MCF 10A (cell line): Measurements from ENCODE around the gene BSCL2. TPM values are rescaled to one million over a fixed set of nuclear protein-coding genes. Genes with fewer than 3 reads are reported as not detected.

ENCODE experiments used
- BruUV-seq: library from RNA; stranded (reverse); fragments of 400-500 nt; replicated peaks from 2 replicates; lab custom pipeline; 2021; lab: Mats Ljungman, UMichigan
- CTCF ChIA-PET: fragments of 300-600 bp; sonication (Branson Sonifier 250); formaldehyde crosslinking; extraction: SDS; loops from one replicate; lab custom pipeline; 2021; ENCODE audit warnings: antibody characterized with exemption, inconsistent platforms; lab: Yijun Ruan, JAX
- POLR2A ChIA-PET: fragments of 300-600, 350-650 bp; sonication (Branson Sonifier 250); formaldehyde crosslinking; extraction: SDS; loops from one replicate; lab custom pipeline; 2020; ENCODE audit warnings: antibody characterized with exemption, inconsistent platforms; lab: Yijun Ruan, JAX
- DNase-seq: peaks from one replicate; pipeline ENCODE4 v3.0.0-alpha.2; 2018; ENCODE audit not compliant: unreplicated experiment
- H3K27ac Mint-ChIP-seq: one replicate; pipeline ENCODE4 v1.8.0; 2022; ENCODE audit warnings: mild to moderate bottlenecking, low read depth, mixed read lengths; ENCODE audit not compliant: unreplicated experiment
- H3K27me3 Mint-ChIP-seq: one replicate; pipeline ENCODE4 v1.8.0; 2022; ENCODE audit warnings: mixed read lengths; ENCODE audit not compliant: insufficient read depth, unreplicated experiment
- H3K36me3 Mint-ChIP-seq: one replicate; pipeline ENCODE4 v1.8.0; 2022; ENCODE audit warnings: mild to moderate bottlenecking, moderate library complexity, mixed read lengths; ENCODE audit not compliant: insufficient read depth, unreplicated experiment
- H3K4me1 Mint-ChIP-seq: one replicate; pipeline ENCODE4 v1.8.0; 2022; ENCODE audit warnings: mixed read lengths; ENCODE audit not compliant: insufficient read depth, unreplicated experiment
- H3K4me3 Mint-ChIP-seq: one replicate; pipeline ENCODE4 v1.8.0; 2022; ENCODE audit warnings: mild to moderate bottlenecking, moderate library complexity, mixed read lengths; ENCODE audit not compliant: unreplicated experiment
- H3K9me3 Mint-ChIP-seq: one replicate; pipeline ENCODE4 v1.8.0; 2022; ENCODE audit warnings: mixed read lengths; ENCODE audit not compliant: unreplicated experiment
- CTCF ChIP-seq: fragments of 200-600 bp; IDR thresholded peaks from one replicate; pipeline ENCODE4 v1.8.0; 2022; ENCODE audit warnings: antibody characterized with exemption, mild to moderate bottlenecking; ENCODE audit not compliant: unreplicated experiment
- intact Hi-C: fragments of 100-400 bp; cut with micrococcal nuclease; formaldehyde crosslinking; loops from 2 replicates; pipeline ENCODE4 v1.14.1; 2022
- total RNA-seq: library from RNA; stranded (reverse); gene quantifications from 2 replicates; pipeline ENCODE4 v1.2.3, GENCODE V29; 2022

Gene BSCL2
- total RNA-seq, 1 experiment from 2014 or later: 33.1 TPM

GRCh38 chr11:62715150-62716130 lies 8.2 kb upstream of the BSCL2 start:
- CTCF ChIA-PET: interaction anchor here (0.6 to 1.7 kb wide), 6 partner anchors 15 to 72 kb away, joined by 3 to 5 read pairs (median 4); partner anchors contain the start of gene TMEM179B

GRCh38 chr11:62713343-62713742 lies 6.1 kb upstream of the BSCL2 start:
- intact Hi-C loops: no loop called here
- ChIA-PET POLR2A (interaction anchor here (0.9 to 15.7 kb wide), 2 partner anchors 13 to 40 kb away, joined by 3 to 197 read pairs; partner anchors contain the start of genes HNRNPUL2 and TTC9C), CTCF (interaction anchor here (0.7 to 0.8 kb wide), 3 partner anchors 24 to 180 kb away, joined by 3 to 4 read pairs (median 3); partner anchors contain the start of gene LRRN4CL)
- no peaks in the 10 kb centered on the region for H3K27me3 Mint-ChIP-seq
- no peak overlapping the region for H3K27ac Mint-ChIP-seq
- H3K9me3 Mint-ChIP-seq: no peaks in the 10 kb centered on the region
- no peak for DNase-seq
- H3K4me3 Mint-ChIP-seq: no peak overlapping the region
- TF ChIP-seq CTCF: no peak
- no TSS peak for BruUV-seq
- H3K4me1 Mint-ChIP-seq: peaks cover 21% of the 10 kb centered on the region
- H3K36me3 Mint-ChIP-seq: peaks cover 72% of the 10 kb centered on the region

More at GRCh38 chr11:62715150-62716130, 8.2 kb upstream of the BSCL2 start:
- no TSS peak for BruUV-seq
- no peak overlapping the region for H3K27ac Mint-ChIP-seq
- H3K4me1 Mint-ChIP-seq: peaks cover 15% of the 10 kb centered on the region
- no peak overlapping the region for H3K4me3 Mint-ChIP-seq
- no peaks in the 10 kb centered on the region for H3K27me3 Mint-ChIP-seq
- no peak for TF ChIP-seq CTCF
- intact Hi-C loops: no loop called here
- POLR2A ChIA-PET: interaction anchor here (1.7 to 15.7 kb wide), 2 partner anchors 10 to 11 kb away, joined by 5 to 197 read pairs; partner anchors contain the start of genes HNRNPUL2 and TTC9C
- H3K9me3 Mint-ChIP-seq: no peaks in the 10 kb centered on the region
- DNase-seq: no peak
- peaks cover 78% of the 10 kb centered on the region for H3K36me3 Mint-ChIP-seq

GRCh38 chr11:62712861-62713260 lies 5.6 kb upstream of the BSCL2 start:
- no peak for TF ChIP-seq CTCF
- CTCF ChIA-PET: interaction anchor here (0.8 kb wide), 1 partner anchor 181 kb away, joined by 4 read pairs; no protein-coding TSS in a partner anchor
- Mint-ChIP-seq H3K27me3 (no peaks in the 10 kb centered on the region), H3K4me1 (peaks cover 17% of the 10 kb centered on the region), H3K27ac (no peak overlapping the region), H3K4me3 (no peak overlapping the region), H3K36me3 (peaks cover 67% of the 10 kb centered on the region), H3K9me3 (no peaks in the 10 kb centered on the region)
- POLR2A ChIA-PET: interaction anchor here (15.7 kb wide), 1 partner anchor 13 kb away, joined by 197 read pairs; the partner anchor contains the start of genes HNRNPUL2 and TTC9C
- BruUV-seq: TSS peak; percentile 36
- intact Hi-C loops: no loop called here
- no peak for DNase-seq
